ENCODE data around the gene GPR176. TPM values are rescaled to one million over a fixed set of nuclear protein-coding genes. Genes with fewer than 3 reads are reported as not detected.

The GPR176 gene
- total RNA-seq, 2 donors from 2014 or later = 0.82 to 2.2 TPM

DNA sequence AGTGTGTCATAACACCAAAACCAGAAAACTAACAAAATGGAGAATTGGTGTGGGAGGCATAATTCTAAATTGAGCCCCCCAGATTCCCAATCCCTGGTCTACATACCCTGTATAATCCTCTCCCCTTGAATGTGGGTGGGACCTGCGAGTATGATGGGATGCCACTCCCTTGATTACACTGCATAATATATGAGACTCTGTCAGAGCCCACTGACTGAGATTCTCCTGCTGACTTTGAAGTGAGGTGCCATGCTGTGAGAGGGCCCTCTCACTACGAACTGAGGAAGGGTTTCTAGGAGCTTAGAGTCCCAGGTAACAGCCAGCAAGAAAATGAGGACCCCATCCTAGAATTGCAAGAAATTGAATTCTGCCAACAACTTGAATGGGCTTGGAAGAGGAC is 49.5 kb downstream of the GPR176 start:
- intact Hi-C loops (cut with DNase I) = loop anchor here (5.0 to 10.0 kb wide), 2 partner anchors 176 to 1158 kb away; no protein-coding TSS in a partner anchor

DNA sequence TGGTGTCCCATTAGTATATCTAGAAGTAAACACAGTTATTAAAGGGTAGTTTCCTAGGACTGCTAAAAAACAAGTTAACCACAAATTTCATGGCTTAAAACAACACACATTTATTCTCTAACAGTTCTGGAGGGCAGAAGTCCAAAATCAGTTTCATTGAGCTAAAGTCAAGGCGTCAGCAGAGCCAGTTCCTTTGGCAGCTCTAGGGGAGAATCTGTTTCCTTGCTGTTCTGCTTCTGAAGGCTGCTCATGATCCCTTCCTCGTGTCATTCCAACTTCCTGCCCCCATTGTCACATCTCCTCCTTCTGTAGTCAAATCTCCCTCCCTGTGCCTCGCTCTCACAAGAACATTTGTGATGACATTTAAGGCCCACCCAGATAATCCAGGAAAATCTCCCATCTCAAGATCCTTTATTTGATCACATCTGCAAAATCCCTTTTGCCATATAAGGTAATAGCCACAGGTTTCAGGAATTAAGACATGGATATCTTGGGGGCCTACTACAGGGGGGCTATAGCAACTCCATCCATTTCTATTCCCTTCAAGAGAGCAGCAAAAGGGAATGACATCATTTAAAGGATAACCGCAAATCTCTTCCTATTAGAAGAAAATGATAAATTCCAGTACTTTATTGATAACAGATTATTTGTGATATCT is 50.1 kb downstream of the GPR176 start:
- Histone ChIP-seq H3K4me1 (no peaks in the 10 kb centered on the region), H3K9me3 (no peaks in the 10 kb centered on the region), H3K27me3 (no peaks in the 10 kb centered on the region), H3K36me3 (no peaks in the 10 kb centered on the region), H3K9ac (ENCODE audit: low read depth in 2 of 2, low read length in 2 of 2) (no peak overlapping the region), H3K27ac (no peak overlapping the region), H3K4me3 (no peak overlapping the region)
- no peak for TF ChIP-seq CTCF (IDR thresholded peaks at IDR 0.05)
- DNase-seq = no peak
- intact Hi-C loops (cut with DNase I) = loop anchor here (5.0 to 10.0 kb wide), 2 partner anchors 175 to 1158 kb away; no protein-coding TSS in a partner anchor

More for the DNA sequence above, 49.5 kb downstream of the GPR176 start:
- no peak overlapping the region for H3K27ac ChIP-seq
- no peaks in the 10 kb centered on the region for H3K36me3 ChIP-seq
- no peak overlapping the region for H3K4me3 ChIP-seq
- no peak for TF ChIP-seq CTCF (IDR thresholded peaks at IDR 0.05)
- H3K27me3 ChIP-seq = no peaks in the 10 kb centered on the region
- DNase-seq = no peak
- H3K9ac ChIP-seq (ENCODE audit: low read depth in 2 of 2, low read length in 2 of 2) = no peak overlapping the region
- H3K4me1 ChIP-seq = no peaks in the 10 kb centered on the region
- no peaks in the 10 kb centered on the region for H3K9me3 ChIP-seq

DNA sequence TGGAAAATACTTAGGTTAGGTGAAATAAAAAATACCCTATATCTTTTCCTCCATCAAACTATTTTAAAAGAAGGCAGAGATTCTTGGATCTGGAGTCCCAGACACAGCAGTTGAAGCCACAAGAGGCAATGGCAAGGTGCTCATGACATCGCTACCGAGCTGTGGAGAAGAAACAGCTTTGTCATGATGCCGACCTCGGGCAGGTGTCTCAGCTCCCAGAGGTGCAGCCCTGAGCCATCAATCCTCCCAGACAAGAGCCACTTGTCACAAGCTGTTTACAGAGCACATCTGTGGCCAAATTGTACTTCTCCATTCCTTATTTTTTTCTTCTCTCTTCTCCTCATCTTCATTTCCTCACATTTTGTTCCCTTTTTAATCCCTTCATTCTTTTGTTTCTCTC is 50.8 kb downstream of the GPR176 start:
- H3K36me3 ChIP-seq = no peaks in the 10 kb centered on the region
- no peak for TF ChIP-seq CTCF (IDR thresholded peaks at IDR 0.05)
- no peak for DNase-seq

DNA sequence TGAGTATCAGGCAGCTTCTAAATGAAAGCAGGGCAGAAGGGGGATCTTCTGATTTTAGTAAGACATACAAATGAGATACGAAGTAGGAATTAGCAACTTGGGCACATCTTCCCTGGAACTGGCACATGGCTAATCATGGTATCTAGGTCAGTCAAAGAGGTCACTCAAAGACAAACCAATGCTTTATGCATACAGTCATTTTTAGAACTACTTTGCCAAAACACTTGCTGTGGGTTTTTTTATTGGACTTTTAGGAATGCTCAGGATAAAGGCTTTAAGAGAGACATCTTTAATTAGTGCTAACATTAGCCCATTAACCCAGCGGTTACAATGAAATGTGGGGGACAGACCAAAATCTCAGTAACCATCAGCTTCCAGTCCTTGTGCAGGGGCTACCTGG is 51.7 kb downstream of the GPR176 start:
- H3K4me3 ChIP-seq = no peak overlapping the region
- no peaks in the 10 kb centered on the region for H3K9me3 ChIP-seq
- intact Hi-C loops (cut with DNase I) = no loop called here
- no peaks in the 10 kb centered on the region for H3K27me3 ChIP-seq
- H3K36me3 ChIP-seq = no peaks in the 10 kb centered on the region
- no peak overlapping the region for H3K27ac ChIP-seq
- H3K4me1 ChIP-seq = no peaks in the 10 kb centered on the region
- TF ChIP-seq CTCF (IDR thresholded peaks at IDR 0.05) = no peak
- DNase-seq = no peak
- no peak overlapping the region for H3K9ac ChIP-seq (ENCODE audit: low read depth in 2 of 2, low read length in 2 of 2)

More for the DNA sequence above, 50.8 kb downstream of the GPR176 start:
- no peak overlapping the region for H3K9ac ChIP-seq (ENCODE audit: low read depth in 2 of 2, low read length in 2 of 2)
- intact Hi-C loops (cut with DNase I) = no loop called here
- no peak overlapping the region for H3K27ac ChIP-seq
- no peaks in the 10 kb centered on the region for H3K9me3 ChIP-seq
- H3K4me3 ChIP-seq = no peak overlapping the region
- H3K27me3 ChIP-seq = no peaks in the 10 kb centered on the region
- no peaks in the 10 kb centered on the region for H3K4me1 ChIP-seq

DNA sequence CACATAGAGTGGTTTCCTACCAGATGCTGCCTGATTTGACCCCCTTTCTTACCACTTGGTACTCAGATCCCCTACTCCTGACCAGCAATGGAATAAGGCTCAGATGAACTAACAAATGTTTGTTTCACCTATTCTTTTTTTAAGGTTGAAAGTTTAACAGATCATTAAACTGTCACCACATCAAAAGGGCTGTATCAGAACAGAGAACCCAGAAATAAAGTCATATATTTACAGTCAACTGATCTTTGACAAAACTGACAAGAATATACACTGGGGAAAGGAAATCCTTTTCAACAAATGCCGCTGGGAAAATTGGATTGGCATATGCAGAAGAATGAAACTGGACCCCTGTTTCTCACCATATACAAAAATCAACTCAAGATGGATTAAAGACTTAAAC is 56.0 kb downstream of the GPR176 start:
- Histone ChIP-seq H3K9ac (ENCODE audit: low read depth in 2 of 2, low read length in 2 of 2) (no peak overlapping the region), H3K4me3 (no peak overlapping the region), H3K4me1 (no peaks in the 10 kb centered on the region), H3K27ac (no peak overlapping the region), H3K27me3 (no peaks in the 10 kb centered on the region), H3K9me3 (no peaks in the 10 kb centered on the region), H3K36me3 (no peaks in the 10 kb centered on the region)
- no peak for DNase-seq
- TF ChIP-seq CTCF (IDR thresholded peaks at IDR 0.05) = no peak
- intact Hi-C loops (cut with DNase I) = no loop called here

Measured in colonic mucosa (tissue), 4 donors.